ENCODE data around the gene ANKFY1. TPM values are rescaled to one million over a fixed set of nuclear protein-coding genes. Genes with fewer than 3 reads are reported as not detected.
A peak's percentile ranks its signal among the peaks of the same experiment; 100 is the strongest.

The ANKFY1 gene
- total and polyA plus RNA-seq, 3 experiments from 2014 or later, result 13.3 to 39.6 (median 35.2) TPM

- Histone ChIP-seq H3K9me3 (ENCODE audit: low read length) (no peaks in the 10 kb centered on the region), H3K27me3 (ENCODE audit: insufficient read depth, low read length, poor library complexity, severe bottlenecking) (no peaks in the 10 kb centered on the region), H3K27ac (ENCODE audit: low read depth, low read length) (no peak overlapping the region), H3K4me3 (ENCODE audit: low read length) (no peak overlapping the region), H3K4me1 (ENCODE audit: insufficient read depth, low read length) (no peaks in the 10 kb centered on the region), H3K36me3 (ENCODE audit: insufficient read depth, low read length) (peaks cover 17% of the 10 kb centered on the region)
- H3K36me3 Mint-ChIP-seq, result peaks cover 0 to 59% (median 5%) of the 10 kb centered on the region in 3 donors
- DNase-seq, result no peak
- H3K27ac Mint-ChIP-seq, result peak overlapping the region in 3 of 8 donors; percentile 8 to 21 (median 20)
- H3K27me3 Mint-ChIP-seq, result no peaks in the 10 kb centered on the region
- H3K9me3 Mint-ChIP-seq, result no peaks in the 10 kb centered on the region
- peaks cover 26 to 42% (median 41%) of the 10 kb centered on the region in 3 donors for H3K4me1 Mint-ChIP-seq
- H3K4me3 Mint-ChIP-seq, result no peak overlapping the region
- ChIA-PET POLR2A (no interaction called here), CTCF (no interaction called here)
These were observed 33.6 kb upstream of the ANKFY1 start for GRCh38 chr17:4297351-4297750.

- H3K4me3 ChIP-seq (ENCODE audit: low read length), result no peak overlapping the region
- Mint-ChIP-seq H3K9me3 (no peaks in the 10 kb centered on the region), H3K4me1 (peaks cover 25 to 35% (median 34%) of the 10 kb centered on the region in 3 donors), H3K36me3 (peaks cover 0 to 52% (median 3%) of the 10 kb centered on the region in 3 donors), H3K4me3 (no peak overlapping the region), H3K27ac (no peak overlapping the region), H3K27me3 (no peaks in the 10 kb centered on the region)
- H3K4me1 ChIP-seq (ENCODE audit: insufficient read depth, low read length), result no peaks in the 10 kb centered on the region
- POLR2A ChIA-PET, result no interaction called here
- CTCF ChIA-PET, result no interaction called here
- DNase-seq, result no peak
- no peaks in the 10 kb centered on the region for H3K27me3 ChIP-seq (ENCODE audit: insufficient read depth, low read length, poor library complexity, severe bottlenecking)
- no peaks in the 10 kb centered on the region for H3K9me3 ChIP-seq (ENCODE audit: low read length)
- peaks cover 10% of the 10 kb centered on the region for H3K36me3 ChIP-seq (ENCODE audit: insufficient read depth, low read length)
- no peak overlapping the region for H3K27ac ChIP-seq (ENCODE audit: low read depth, low read length)
These were observed 31.9 kb upstream of the ANKFY1 start for GRCh38 chr17:4295686-4296085.

- ChIA-PET POLR2A (no interaction called here), CTCF (no interaction called here)
- no peaks in the 10 kb centered on the region for H3K4me1 ChIP-seq (ENCODE audit: insufficient read depth, low read length)
- Mint-ChIP-seq H3K27ac (peak overlapping the region in 2 of 8 donors; percentile 54 to 61), H3K36me3 (peaks cover 0 to 62% (median 6%) of the 10 kb centered on the region in 3 donors), H3K4me3 (no peak overlapping the region), H3K9me3 (no peaks in the 10 kb centered on the region), H3K27me3 (no peaks in the 10 kb centered on the region), H3K4me1 (peaks cover 26 to 27% (median 26%) of the 10 kb centered on the region in 3 donors)
- no peak overlapping the region for H3K4me3 ChIP-seq (ENCODE audit: low read length)
- no peak for DNase-seq
- peaks cover 20% of the 10 kb centered on the region for H3K36me3 ChIP-seq (ENCODE audit: insufficient read depth, low read length)
- H3K9me3 ChIP-seq (ENCODE audit: low read length), result no peaks in the 10 kb centered on the region
- H3K27ac ChIP-seq (ENCODE audit: low read depth, low read length), result no peak overlapping the region
- no peaks in the 10 kb centered on the region for H3K27me3 ChIP-seq (ENCODE audit: insufficient read depth, low read length, poor library complexity, severe bottlenecking)
These were observed 29.8 kb upstream of the ANKFY1 start for GRCh38 chr17:4293572-4293971.

- peaks cover 6 to 9% (median 8%) of the 10 kb centered on the region in 3 donors for H3K4me1 Mint-ChIP-seq
- H3K4me3 Mint-ChIP-seq, result no peak overlapping the region
- Histone ChIP-seq H3K36me3 (ENCODE audit: insufficient read depth, low read length) (peaks cover 12% of the 10 kb centered on the region), H3K4me1 (ENCODE audit: insufficient read depth, low read length) (no peaks in the 10 kb centered on the region), H3K27me3 (ENCODE audit: insufficient read depth, low read length, poor library complexity, severe bottlenecking) (no peaks in the 10 kb centered on the region), H3K9me3 (ENCODE audit: low read length) (no peaks in the 10 kb centered on the region), H3K27ac (ENCODE audit: low read depth, low read length) (no peak overlapping the region), H3K4me3 (ENCODE audit: low read length) (no peak overlapping the region)
- H3K27me3 Mint-ChIP-seq, result no peaks in the 10 kb centered on the region
- POLR2A ChIA-PET, result no interaction called here
- no peaks in the 10 kb centered on the region for H3K9me3 Mint-ChIP-seq
- peaks cover 0 to 57% (median 15%) of the 10 kb centered on the region in 3 donors for H3K36me3 Mint-ChIP-seq
- CTCF ChIA-PET, result interaction anchor here (1.8 kb wide), 1 partner anchor 41 kb away, joined by 4 read pairs; no protein-coding TSS in a partner anchor
- H3K27ac Mint-ChIP-seq, result peak overlapping the region in 3 of 8 donors; percentile 36 to 79 (median 51)
- no peak for DNase-seq
These were observed 23.9 kb upstream of the ANKFY1 start for GRCh38 chr17:4287710-4288109.

- peaks cover 13 to 18% (median 16%) of the 10 kb centered on the region in 3 donors for H3K4me1 Mint-ChIP-seq
- H3K4me3 Mint-ChIP-seq, result no peak overlapping the region
- no peak overlapping the region for H3K27ac ChIP-seq (ENCODE audit: low read depth, low read length)
- no peak overlapping the region for H3K4me3 ChIP-seq (ENCODE audit: low read length)
- no peaks in the 10 kb centered on the region for H3K9me3 ChIP-seq (ENCODE audit: low read length)
- ChIA-PET POLR2A (no interaction called here), CTCF (no interaction called here)
- no peaks in the 10 kb centered on the region for H3K27me3 ChIP-seq (ENCODE audit: insufficient read depth, low read length, poor library complexity, severe bottlenecking)
- H3K27ac Mint-ChIP-seq, result peak overlapping the region in 1 of 8 donors; percentile 35
- no peaks in the 10 kb centered on the region for H3K4me1 ChIP-seq (ENCODE audit: insufficient read depth, low read length)
- H3K36me3 Mint-ChIP-seq, result peaks cover 0 to 63% (median 7%) of the 10 kb centered on the region in 3 donors
- peaks cover 13% of the 10 kb centered on the region for H3K36me3 ChIP-seq (ENCODE audit: insufficient read depth, low read length)
- peaks cover 0 to 1% of the 10 kb centered on the region in 2 donors for H3K27me3 Mint-ChIP-seq
- DNase-seq, result no peak
- H3K9me3 Mint-ChIP-seq, result no peaks in the 10 kb centered on the region
These were observed 12.7 kb upstream of the ANKFY1 start for GRCh38 chr17:4276514-4276913.

GRCh38 chr17:4272972-4273368 is 9.2 kb upstream of the ANKFY1 start:
- peaks cover 10 to 16% (median 13%) of the 10 kb centered on the region in 3 donors for H3K4me1 Mint-ChIP-seq
- H3K27ac Mint-ChIP-seq, result peak overlapping the region in 5 of 8 donors; percentile 1 to 91 (median 35)
- peaks cover 0 to 73% (median 7%) of the 10 kb centered on the region in 3 donors for H3K36me3 Mint-ChIP-seq
- H3K4me3 Mint-ChIP-seq, result no peak overlapping the region
- POLR2A ChIA-PET, result no interaction called here
- H3K9me3 ChIP-seq (ENCODE audit: low read length), result no peaks in the 10 kb centered on the region
- no peak for DNase-seq
- H3K27ac ChIP-seq (ENCODE audit: low read depth, low read length), result no peak overlapping the region
- no peaks in the 10 kb centered on the region for H3K4me1 ChIP-seq (ENCODE audit: insufficient read depth, low read length)
- peaks cover 19% of the 10 kb centered on the region for H3K36me3 ChIP-seq (ENCODE audit: insufficient read depth, low read length)
- no peaks in the 10 kb centered on the region for H3K9me3 Mint-ChIP-seq
- H3K4me3 ChIP-seq (ENCODE audit: low read length), result no peak overlapping the region
- no peaks in the 10 kb centered on the region for H3K27me3 ChIP-seq (ENCODE audit: insufficient read depth, low read length, poor library complexity, severe bottlenecking)
- H3K27me3 Mint-ChIP-seq, result no peaks in the 10 kb centered on the region
- CTCF ChIA-PET, result no interaction called here

GRCh38 chr17:4272213-4272971 is 8.6 kb upstream of the ANKFY1 start:
- CTCF ChIA-PET, result no interaction called here
- Histone ChIP-seq H3K27me3 (ENCODE audit: insufficient read depth, low read length, poor library complexity, severe bottlenecking) (no peaks in the 10 kb centered on the region), H3K4me3 (ENCODE audit: low read length) (no peak overlapping the region), H3K27ac (ENCODE audit: low read depth, low read length) (no peak overlapping the region), H3K36me3 (ENCODE audit: insufficient read depth, low read length) (peaks cover 19% of the 10 kb centered on the region), H3K4me1 (ENCODE audit: insufficient read depth, low read length) (no peaks in the 10 kb centered on the region), H3K9me3 (ENCODE audit: low read length) (no peaks in the 10 kb centered on the region)
- Mint-ChIP-seq H3K27ac (peak overlapping the region in 3 of 8 donors; percentile 1 to 64 (median 30)), H3K4me1 (peaks cover 10 to 16% (median 13%) of the 10 kb centered on the region in 3 donors), H3K27me3 (no peaks in the 10 kb centered on the region), H3K4me3 (no peak overlapping the region), H3K9me3 (no peaks in the 10 kb centered on the region), H3K36me3 (peaks cover 0 to 68% (median 7%) of the 10 kb centered on the region in 3 donors)
- no peak for DNase-seq
- POLR2A ChIA-PET, result interaction anchor here (0.6 kb wide), 1 partner anchor 139 kb away, joined by 3 read pairs; no protein-coding TSS in a partner anchor

GRCh38 chr17:4270736-4271135 is 7.0 kb upstream of the ANKFY1 start:
- Histone ChIP-seq H3K27ac (ENCODE audit: low read depth, low read length) (no peak overlapping the region), H3K9me3 (ENCODE audit: low read length) (no peaks in the 10 kb centered on the region), H3K36me3 (ENCODE audit: insufficient read depth, low read length) (peaks cover 12% of the 10 kb centered on the region), H3K4me1 (ENCODE audit: insufficient read depth, low read length) (no peaks in the 10 kb centered on the region), H3K27me3 (ENCODE audit: insufficient read depth, low read length, poor library complexity, severe bottlenecking) (no peaks in the 10 kb centered on the region), H3K4me3 (ENCODE audit: low read length) (no peak overlapping the region)
- CTCF ChIA-PET, result no interaction called here
- Mint-ChIP-seq H3K9me3 (no peaks in the 10 kb centered on the region), H3K4me1 (peaks cover 2 to 4% (median 4%) of the 10 kb centered on the region in 3 donors), H3K27ac (peak overlapping the region in 1 of 8 donors; percentile 78), H3K27me3 (no peaks in the 10 kb centered on the region), H3K36me3 (peaks cover 0 to 56% (median 2%) of the 10 kb centered on the region in 3 donors), H3K4me3 (peak overlapping the region in 1 of 7 donors; percentile 41)
- POLR2A ChIA-PET, result no interaction called here
- no peak for DNase-seq
